NCI-H345 treated with DMSO at 0.1 percent for 48 hours (cell line): ENCODE data around the gene MTMR11.

Experiments used
- DNase-seq: peaks from one replicate; lab custom pipeline; 2025; ENCODE audit not compliant: unreplicated experiment; lab: John Stamatoyannopoulos, UW

The MTMR11 gene

DNA sequence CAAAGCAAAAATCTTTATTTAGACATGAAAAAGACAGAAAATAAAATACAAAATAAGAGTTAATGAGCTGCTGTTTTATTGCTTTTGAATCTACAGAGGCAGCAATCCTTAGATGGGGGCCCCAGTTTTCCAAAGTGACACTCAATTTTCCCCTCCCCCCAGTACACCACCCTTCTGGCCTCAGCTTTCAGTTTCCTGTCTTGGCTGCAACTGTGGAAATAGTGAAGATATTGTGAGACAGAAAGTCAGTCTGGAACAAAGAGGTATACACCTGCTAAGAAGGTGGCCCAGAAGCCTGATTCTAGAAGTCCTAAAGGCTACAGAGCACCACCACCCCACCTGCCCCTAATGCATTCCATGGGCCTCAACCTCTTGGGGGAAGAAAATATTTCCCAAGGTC lies 1.1 kb upstream of the MTMR11 start:
- DNase-seq = no peak

DNA sequence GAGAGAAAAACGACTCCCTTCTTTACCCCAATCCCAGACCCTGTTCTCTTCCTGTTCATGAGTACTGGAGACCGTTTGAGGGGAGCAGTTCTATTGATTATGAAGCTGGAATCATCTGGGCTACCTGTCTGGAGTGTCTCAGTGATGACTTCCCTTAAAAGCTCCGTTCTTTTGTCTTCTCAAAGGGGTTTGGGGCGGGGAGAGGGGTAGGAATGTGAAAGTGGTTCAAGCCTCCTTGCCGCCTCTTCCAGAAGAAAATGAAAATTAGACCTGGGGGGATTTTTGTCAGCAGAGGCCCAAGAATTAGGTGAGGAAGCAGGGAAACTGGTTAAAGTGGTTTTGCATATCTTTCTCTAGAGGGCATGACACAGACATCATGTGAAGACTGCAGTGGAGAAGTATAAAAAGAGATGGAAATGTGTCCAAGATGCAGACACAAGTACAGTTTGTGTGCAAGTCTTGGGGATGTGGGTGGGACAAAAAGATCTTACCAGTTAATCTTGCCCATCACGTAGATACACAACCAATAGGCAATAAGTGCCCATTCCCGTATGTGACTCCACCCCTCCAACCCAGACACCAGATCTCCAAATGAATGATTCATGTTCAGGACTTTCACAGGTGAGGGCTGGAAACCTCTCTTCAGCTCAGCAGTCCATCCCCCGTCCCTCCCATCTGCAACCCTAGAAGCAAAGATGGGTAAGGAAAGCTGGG lies 470 bp upstream of the MTMR11 start:
- no peak for DNase-seq

DNA sequence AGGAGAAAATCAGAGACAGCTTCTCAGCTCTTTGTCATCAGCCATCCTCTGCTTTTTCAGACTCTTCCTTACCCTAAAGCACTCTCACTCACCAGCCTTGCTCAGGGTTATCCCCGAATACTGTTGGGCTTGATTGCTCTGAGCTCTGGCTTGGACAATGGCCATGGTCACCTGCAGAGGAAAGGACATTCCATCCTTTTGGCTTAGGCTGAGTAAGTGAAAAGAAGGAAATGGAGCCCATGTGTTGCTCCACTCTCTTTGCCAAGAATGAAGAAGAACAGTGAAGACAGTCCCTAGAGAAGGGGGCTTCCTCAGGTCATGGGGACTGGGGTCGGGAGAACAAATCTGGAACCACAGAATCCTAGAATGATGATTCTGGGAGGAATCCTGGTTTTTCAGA lies 2.3 kb downstream of the MTMR11 start:
- no peak for DNase-seq

DNA sequence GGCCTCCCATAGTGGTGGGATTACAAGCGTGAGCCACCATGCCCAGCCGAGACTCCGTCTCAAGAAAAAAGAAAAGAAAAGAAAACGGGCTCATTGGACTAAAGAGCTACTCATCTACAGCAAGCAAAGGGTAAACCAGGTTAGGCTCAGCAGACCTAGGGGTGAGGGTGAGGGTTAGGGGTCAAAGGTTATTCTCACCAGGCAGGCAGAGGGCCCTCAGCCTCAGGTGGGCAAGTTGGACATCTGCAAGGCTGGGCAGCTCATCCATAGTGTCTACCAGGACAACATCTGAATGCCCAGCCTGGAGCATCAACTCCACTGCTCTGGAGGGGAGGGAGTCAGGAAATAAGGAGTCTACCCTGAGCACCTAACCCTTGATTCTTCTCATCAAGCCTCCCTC lies 3.5 kb downstream of the MTMR11 start:
- DNase-seq = no peak

DNA sequence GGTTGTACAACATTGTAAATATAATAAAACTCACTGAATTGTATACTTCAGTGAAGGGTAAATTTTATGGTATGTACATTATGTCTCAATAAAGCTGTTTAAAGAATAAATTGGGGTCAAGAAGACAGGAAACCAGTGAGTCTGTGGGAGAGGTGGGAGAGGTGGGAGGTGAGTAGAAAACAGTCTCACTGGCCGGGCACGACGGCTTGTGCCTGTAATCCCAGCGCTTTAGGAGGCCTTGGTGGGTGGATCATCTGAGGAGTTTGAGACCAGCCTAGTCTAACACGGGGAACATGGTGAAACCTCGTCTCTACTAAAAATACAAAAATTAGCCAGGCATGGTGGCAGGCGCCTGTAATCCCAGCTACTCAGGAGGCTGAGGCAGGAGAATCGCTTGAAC lies 4.2 kb downstream of the MTMR11 start:
- no peak for DNase-seq

DNA sequence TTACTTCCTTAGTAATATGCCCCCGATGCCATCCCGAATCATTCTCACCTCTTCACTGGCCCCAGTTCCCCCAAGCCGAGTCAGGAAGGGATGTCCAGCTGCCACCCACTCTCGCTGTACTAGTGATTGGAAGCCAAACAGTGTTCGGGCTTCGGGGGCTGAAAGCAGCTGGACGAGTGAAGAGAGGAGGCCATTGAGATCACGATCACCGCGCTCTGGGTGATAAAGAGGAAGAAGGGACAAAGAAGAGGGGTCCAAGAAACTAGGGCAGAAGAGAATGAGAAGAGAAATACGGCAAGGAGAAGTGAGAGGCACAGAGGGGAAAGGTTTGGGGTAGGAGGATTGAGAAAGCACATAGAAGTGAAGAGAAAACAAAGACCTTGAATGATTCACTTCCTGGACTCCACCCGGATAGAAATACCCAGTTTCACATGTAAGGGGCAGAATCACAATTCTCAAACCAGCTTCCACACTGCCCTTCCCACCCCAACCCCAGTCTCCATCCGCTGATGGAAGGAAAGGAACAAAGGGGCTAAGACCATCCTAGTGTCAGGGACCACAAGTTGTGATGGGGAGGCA lies 5.4 kb downstream of the MTMR11 start:
- DNase-seq = no peak

DNA sequence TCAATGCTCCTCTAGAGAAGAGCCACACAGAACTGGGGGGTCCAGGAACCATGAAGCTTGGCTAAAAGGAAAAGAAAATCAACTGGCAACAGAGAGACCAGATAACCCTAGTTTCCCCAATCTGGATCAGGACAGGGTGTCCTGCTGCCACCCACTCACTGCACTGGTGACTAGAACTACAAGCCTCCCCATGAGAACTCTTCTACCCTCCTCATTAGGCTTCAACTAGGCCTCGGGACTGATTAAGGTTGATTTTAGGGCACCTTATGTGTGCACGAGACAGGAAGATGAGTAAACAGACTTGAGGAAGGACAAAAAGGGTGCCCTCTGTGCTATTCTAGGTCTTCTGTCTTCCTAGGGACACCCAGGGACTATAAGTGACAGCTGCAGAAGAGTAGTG lies 6.8 kb downstream of the MTMR11 start:
- no peak for DNase-seq

DNA sequence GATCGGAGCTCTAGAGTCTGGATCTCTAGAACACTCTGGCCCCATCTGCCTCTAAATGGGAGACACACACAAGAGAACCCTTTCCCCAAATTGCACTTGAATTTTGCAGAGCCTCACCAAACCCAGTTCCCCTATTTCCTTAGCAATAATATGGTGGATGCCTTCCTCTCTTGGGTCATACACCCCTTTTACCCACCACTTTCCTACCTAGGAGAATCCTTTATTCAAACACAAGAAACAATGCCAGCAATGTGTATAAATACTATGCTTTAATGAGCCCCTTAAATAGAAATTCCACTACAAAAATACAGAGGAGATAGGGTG lies 8.3 kb downstream of the MTMR11 start:
- DNase-seq = no peak

DNA sequence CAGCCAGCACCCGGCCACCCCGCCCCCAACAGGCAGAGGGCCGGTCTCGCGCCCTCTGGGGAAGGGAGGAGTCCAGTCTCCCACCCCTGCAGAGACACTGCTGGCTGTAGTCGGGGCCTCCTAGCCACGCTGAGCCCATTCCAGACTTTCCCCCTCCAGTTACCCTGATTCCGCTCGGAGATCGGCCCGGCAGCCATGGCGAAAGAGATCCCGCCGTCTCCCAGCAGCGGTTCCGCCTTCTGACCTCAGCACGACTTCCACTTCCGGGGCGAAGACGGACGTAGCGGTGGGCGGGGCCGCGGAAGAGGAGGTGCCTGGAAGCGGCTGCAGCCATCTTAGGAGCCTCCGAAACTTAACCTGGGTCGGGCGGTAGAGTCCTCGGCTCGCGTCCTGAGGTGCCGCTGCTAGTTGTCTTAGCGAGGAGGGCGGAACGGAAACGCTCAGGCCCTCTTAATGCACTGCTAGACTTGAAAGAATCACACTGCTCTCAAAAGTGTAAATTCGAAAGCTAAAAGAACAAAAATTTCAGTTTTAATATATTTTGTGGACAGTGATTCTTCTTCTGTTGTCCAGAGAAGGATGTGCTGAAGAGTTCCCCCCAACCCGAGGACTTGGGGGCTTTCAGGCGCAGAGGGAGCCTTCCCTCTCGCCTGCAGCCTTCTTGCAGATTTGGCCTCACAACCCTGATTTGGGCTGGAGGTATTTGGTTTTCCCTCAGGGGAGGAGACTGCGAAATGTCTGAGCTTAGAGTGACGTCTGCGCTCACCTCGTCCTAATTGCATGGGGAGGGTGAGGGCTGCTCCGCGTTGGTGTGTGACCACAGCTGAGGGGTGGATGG lies 8.9 kb downstream of the MTMR11 start, which contains the start of gene SF3B4:
TSS of gene SF3B4 (minus strand) at position 241 of the 838 bp plus-strand sequence. CDS start at position 197, 44 bp downstream.
- peak; percentile 100 for DNase-seq

DNA sequence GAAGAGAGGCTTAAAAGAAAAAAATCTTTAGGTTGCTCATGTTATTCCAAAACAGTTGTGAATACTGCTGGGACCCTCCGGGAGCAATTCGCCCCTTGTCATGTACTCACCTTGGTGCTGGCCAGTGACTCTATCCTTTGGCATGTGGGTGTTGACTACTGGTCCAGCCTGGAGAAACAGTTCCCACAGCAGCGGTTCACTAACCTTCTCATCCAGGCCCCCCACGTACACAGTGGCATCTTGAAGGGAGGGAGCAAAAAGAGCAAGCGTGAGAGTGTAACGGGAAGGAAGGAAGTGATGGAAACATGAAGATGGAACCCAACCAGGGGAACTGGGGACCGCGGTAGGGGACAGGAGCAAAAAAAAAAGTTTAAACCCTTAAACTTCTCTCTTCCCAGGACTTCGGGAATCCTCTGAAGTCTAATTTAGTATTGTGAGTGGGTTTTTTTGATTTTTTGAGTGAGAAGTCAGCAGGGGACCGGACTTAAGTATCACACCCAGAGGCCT lies 9.6 kb downstream of the MTMR11 start:
- no peak for DNase-seq

DNA sequence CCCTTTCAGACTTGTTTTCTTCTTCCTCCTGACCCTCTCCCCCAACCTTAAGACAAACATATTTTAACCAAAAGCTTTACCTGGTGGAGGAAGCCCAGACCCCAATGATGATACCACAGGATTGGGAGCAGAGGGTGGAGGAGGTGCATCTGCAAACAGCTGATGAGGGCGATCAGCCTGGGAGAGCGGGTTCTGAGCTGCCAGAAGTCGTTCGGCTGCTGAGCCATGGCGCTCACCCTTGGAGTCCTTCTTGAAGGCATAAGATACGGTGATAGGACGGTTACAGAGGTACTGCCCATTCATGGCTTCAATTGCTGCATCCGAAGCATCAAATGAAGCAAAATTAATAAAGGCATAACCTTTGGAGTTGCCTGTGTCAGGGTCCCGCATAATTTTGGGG lies 10.4 kb downstream of the MTMR11 start:
- no peak for DNase-seq

DNA sequence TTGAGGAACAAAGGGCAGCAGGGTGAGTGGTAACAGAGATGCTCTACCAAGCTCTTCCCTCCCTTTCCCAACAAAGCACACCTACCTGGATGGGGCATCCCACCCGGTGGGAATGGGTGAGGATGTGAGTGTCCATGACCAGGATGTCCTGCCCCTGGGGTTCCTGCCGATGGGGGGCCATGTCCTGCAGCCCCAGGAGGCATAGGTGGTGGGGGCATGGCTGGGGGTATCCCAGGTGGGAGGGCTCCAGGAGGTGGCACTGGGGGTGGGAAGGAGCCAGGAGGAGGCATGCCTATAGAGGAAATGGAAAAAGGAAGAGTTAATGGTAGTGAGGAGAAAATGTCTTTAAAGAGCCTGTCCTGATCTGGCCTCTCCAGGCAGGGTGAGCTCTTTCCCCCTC lies 10.9 kb downstream of the MTMR11 start:
- DNase-seq = no peak

DNA sequence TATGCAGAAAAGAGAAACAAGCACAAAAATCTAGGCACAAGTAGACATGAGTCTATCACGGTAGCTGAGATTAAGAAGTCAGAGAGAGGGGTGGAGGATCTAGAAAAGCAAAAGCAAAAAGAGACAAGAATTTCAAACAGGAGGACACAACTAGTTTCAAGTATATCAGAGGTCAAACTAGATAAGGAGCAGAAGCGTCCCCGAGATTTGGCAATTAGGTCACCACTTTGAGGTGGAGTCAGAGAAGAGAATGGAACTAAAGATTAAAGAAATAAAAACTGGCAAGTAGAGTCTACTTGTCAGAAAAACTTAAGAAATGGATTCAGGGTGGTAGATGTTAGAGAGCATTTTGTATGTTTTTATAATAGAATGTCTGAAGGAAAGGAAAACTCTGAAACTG lies 11.3 kb downstream of the MTMR11 start:
- no peak for DNase-seq

DNA sequence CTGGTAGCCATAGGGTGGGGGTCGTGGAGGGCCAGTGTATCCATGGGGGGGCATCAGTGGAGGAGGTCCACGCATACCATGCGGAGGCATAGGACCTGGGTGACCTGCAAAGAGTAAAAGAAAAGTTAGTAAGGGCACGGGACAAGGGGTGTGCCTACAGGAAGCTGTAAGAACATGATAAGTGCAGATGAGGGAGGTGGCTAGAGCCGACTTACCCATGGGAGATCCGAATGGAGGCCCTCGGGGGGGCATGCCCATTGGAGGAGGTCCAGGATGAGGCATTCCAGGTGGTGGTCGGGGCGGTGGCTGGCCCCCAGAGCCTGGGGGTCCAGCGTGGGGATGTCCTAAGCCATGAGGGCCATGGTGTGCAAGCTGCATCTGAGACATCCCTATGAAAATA lies 13.1 kb downstream of the MTMR11 start:
- DNase-seq = no peak

DNA sequence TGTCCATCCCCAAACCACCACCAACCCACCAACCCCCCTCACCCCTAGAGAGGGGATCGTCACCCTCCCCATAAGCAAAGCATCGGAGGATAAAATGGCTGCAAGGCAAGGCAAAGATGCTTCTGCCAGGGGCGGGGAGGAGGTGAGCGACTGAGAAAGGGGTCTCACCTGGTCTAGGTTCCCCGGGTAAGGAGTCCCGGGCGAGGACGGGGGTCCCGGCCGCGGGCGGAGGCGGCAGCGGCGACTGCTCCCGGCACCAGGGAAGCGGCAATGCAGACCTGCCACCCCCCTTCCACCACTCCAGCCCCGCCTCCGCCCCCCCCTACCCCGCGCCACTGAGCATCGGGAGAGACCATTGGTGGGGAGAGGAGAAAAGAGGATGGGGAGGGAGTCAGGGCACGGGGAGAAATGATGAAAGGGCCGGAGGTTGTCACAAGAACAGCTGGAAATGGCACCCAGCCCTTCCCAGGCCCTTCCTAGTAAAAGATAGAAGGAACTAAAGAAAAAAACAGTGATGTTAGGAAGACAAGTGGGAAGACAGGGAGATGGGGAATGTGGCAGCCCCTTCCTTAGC lies 19.0 kb downstream of the MTMR11 start, which contains the start of gene SV2A:
TSS of gene SV2A (minus strand) at position 274 of the 574 bp plus-strand sequence. CDS start 4,004 bp downstream, outside the sequence.
- DNase-seq = peak; percentile 86

DNA sequence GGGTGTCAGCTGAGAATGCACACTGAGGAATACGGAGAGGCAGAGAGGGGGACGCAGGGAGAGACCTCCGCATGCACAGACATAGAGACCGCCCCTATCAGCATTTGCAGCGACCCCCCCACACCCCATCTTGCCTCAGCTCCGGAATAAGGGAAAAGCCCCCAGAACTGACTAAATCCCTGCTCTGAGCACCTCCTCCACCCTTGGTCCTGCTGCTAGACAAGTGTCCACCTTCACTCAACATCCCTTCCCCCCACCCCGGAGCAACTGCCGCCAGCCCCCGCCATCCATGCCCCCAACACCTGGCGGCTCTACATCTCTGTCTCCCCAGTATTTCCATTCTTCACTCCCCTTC lies 19.8 kb downstream of the MTMR11 start:
- no peak for DNase-seq

DNA sequence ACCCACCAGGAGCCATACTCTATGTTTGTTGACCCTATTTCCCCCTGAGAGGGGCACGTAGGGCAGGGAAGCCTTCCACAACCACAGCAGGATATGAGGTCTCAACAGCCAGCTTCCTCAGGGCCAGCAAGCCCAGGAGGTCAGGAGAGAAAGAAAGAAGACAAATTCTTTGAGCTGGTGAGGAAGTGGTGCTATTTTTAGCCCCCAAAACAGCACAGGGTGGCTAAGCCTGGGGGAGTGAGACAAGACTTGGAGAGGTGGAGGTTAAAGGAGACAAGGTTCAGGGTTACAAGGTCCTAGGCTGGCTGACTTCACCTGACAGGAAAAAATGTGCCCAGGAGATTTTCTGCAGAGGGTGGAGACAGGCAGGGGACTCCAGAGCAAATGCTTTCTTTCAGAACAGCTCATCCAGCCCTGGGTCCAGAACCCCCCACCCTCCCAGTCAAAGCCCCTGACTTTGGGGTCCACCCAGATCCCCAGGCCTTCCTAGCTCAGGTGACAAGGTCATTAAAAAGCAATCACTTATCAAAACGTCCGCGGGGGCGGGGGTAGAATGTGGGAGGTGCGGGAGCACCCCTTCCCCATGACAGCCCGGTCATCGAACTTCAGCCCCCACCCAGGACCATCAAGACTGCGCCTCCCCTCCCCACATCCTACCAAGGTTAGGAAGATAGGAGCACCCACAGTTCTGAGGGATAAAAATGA lies 20.3 kb downstream of the MTMR11 start:
- DNase-seq = no peak

DNA sequence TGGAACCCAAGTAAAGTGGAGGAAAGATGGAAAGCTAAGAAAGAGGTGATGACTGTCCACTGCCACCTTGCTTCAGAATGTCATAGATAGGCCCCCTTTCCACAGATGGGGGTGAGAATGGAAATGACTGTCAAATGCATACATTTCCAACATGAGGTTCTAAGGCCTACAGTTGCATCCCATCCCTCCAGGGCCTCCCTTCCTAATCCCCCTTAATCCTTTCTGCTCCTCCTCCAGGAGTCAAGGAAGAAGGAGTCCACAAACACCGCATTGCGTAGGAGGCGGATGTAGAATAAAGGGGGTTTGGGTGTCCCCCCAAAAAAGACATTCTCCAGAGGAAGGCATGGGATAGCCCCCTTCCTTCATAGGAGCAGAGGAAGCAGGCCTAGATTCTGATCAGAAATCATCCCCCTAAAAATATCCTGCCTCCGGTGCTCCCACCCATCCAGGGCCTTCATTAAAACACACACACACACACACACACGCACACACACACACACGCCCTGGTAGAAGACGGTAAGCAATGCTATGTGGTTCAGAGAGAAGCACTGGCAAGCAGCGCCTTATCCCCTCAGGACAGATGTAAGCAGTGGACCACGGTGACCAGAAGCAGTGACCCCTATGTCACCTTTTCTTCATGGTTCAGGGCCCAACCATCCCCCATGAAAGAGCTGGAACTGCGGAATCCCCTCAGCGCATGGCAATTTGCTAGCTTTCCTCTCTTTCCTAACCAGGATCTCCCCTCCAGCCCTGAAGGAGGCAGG lies 21.1 kb downstream of the MTMR11 start:
- no peak for DNase-seq

DNA sequence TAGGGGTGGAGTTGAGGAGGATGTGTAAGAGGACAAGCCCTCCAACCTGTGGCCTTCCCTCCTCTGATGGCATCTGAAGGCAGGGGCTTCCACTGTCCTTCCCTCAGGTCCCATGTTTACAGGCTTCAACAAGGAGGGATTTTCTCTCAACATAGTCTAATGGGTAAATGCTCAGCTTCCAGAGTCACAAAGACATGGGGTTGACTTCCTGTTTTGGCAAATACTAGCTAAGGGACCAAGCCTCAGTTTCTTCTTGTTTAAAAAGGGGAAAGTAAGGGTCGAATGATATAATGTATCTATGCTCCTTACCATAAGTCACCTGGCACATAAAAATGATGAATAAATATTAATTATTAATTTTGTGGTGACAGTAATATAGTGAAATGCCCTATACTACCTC lies 22.1 kb downstream of the MTMR11 start:
- no peak for DNase-seq

DNA sequence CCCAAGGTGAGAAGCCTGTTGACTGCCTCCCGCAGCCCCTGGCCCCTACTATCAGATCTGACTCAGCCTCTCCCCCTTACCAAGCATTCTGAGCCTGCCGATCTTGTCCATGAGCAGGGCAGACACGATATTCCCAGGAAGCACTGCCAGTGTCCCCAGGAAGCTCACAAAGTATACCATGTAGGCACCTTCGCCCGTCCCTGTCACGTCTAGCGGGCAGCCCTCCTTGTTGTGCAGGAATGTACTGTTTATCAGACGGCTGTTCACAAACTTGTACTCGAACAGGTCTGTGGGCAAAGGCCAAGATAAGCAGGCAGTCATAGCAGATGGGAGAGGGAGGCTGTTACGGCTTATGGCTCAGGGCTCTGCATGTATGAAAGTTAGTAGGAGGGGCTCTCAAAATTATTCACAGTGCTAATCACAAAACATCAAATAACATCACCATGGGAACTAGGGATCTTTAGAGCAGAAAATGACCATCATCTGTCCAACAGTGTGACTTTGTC lies 30.1 kb downstream of the MTMR11 start:
- DNase-seq = no peak
